HuH-7.5 (cell line): Measurements from ENCODE around the gene TNRC18.
"Not testable (repeated sequence)": the region's sequence is repeated elsewhere in the genome, so short reads cannot be mapped to it uniquely, and the experiment has no call there.

Source experiments
- DNase-seq: peaks from one replicate; pipeline ENCODE4 v3.0.0; 2011; ENCODE audit warnings: low spot score

The TNRC18 gene

DNA sequence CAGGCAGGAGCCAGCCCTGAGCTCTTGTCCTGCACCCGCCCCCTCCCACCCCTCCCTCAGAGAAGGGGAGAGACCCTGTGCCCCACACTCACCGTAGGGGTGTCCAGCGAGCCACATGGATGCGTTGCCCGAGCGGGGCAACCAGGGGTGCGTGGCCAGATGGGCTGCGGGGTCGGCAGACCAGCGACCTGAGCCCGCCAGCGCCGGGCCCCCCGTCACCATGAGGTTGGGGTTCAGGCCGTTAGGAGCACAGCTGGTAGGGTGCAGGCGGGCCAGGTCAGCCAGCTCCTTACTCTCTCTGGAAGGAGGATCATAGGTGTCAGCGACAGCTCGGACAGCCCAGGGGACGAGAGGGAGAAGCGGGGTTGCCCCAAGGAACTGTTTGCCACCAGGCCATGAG lies 46.4 kb downstream of the TNRC18 start:
- DNase-seq = no peak

DNA sequence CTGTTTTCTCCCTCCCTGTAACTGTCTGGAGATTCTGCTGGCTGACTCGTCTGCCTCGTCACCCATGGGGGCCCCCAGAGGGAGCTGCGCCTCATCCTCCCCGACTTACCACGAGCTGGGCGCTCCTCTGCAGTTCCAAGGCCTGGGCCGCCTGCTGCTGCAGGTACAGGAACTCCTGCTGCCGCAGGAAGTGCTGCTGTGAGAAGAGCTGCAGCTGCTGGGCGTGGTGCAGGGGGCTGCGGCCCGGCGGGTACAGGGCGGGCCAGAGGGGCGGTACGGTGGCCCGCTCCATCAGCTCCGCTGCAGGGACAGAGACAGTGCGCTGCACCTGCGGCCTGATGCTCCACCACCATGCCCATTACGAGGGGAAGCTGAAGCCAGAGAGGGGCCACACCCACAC lies 47.7 kb downstream of the TNRC18 start:
- DNase-seq = no peak

DNA sequence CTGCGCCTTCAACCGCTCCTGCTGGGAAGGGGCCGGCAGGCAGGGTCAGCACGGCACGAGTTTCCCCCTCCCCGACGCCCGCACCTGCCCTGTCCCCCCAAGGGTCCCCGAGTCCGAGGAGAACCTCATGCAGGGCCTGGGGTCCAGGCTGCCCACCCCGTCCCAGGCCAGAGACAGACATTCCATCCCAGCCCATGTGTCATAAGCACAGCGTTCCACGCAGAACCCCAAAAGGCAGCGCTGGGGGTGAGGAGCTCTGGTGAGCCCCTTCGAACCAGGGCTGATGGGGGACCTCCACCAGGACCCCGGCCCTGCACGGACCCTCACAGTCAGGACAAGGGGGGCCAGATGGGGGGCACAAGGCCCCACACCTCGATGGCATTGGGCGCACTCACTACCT lies 49.2 kb downstream of the TNRC18 start:
- no peak for DNase-seq

DNA sequence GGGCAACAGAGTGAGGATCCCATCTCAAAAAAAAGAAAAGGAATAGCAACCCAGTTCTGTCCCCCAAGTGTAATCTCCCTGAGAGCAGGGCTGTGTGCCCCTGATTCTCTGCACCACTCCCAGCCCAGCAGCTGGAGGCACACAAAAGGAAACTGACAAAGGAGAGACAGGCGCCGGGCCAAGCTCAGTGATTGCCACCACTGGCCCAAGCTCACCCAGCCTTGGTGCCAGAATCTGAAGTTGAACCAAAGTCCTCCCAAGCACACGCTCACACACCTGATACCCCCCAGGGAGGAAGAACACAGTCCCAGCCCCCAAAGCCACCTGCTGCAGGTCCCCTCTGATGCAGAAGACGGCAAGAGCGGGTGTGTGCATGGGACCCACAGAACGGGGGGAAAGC lies 50.3 kb downstream of the TNRC18 start:
- no peak for DNase-seq

DNA sequence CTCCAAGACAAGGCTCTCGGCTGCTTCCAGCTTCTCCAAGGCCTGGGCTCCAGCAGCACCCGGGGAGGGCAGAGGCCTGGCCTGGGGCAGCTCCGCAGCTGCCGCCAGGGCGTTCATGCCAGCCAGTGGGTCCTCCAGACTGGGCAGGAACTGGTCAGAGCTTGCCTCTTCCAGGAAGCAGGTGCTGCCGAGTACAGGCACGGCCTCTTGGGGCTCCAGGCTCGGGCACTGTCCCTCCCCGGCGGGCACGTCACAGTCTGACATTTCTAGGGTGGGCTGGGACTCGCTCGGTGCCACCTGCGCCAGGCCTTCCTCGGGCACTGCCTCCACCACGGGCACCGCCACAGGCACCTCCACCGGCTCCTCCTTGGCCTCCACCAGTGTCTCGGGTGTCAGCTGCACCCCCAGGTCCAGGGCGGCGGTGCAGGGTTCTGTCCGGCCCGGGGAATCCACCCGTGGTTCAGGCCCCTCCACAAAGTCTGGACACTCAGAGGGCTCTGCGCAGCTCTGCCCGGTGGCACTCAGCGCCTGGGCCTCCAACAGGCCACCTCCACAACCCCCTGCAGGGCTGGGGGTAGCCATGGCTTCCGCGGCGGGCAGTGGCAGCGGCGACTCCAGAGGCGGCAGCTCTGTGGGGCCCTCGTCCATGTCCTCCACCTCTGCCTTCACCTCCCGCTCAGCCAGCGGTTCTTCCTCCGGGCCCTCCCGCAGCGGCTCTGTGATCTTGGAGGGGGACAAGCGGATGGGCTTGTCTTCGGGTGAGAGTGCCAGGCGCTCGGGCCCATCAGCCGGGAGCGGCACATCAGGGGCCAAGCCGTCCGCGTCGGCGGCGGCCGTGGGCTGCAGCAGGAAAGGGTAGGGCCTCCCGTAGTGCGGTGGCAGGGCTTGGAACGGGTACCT lies 52.9 kb downstream of the TNRC18 start:
- no peak for DNase-seq

DNA sequence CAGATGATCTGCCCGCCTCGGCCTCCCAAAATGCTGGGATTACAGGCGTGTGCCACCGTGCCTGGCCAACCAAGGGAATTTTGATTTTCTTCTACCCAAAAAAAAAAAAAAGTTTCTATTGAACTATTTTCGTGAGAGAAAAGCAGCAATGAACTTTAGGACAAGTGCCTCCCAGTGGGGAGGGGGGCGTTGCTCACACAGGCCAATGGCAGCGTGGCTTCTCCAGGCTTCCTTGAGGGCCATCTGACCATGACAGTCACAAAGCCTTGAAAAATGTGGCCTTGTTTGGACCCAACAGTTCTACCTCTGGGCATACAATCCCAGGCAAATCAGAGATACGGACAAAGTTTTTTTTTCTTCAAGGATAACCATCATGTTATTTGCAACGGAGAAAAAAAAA lies 56.0 kb downstream of the TNRC18 start:
- DNase-seq = no peak

DNA sequence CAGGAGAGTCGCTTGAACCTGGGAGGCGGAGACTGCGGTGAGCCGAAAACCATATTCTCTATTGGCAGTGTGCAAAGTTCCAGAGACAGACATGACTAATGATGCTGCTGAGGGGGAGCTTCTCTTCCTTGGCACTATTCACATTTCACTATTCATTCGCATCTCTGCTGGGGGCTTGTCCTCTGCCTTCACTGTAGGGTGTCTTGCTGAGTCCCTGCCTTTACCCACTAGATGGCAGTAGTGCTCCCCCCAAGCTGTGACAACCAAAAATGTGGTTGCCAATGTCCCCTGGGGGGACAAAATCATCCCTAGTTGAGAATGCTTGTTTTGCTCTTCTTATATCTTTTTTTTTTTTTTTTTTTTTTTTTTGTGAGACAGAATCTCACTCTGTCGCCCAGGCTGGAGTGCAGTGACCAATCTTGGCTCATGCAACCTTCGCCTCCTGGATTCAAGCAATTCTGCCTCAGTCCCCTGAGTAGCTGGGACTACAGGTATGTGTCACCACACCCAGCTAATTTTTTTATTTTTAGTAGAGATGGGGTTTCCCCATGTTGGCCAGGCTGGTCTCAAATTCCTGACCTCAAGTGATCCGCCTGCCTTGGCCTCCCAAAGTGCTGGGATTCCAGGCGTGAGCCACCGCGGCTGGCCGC lies 57.5 kb downstream of the TNRC18 start:
- DNase-seq = peak; percentile 98

DNA sequence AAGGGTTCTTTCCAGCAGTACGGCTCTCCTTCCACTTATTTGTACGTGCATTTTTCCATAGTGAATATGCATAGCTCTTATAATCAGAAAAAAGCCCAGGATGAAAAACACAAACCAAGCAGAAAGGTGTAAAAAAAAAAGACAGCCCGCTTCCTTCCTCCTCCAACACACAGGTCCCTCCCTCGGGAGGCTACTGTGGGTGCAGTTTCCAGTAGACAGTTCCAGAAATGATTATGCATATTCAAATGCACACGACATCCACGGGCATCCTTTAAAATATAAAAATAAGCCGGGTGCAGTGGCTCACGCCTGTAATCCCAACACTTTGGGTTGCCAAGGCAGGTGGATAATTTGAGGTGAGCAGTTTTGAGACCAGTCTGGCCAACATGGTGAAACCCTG lies 59.9 kb downstream of the TNRC18 start:
- DNase-seq = no peak

DNA sequence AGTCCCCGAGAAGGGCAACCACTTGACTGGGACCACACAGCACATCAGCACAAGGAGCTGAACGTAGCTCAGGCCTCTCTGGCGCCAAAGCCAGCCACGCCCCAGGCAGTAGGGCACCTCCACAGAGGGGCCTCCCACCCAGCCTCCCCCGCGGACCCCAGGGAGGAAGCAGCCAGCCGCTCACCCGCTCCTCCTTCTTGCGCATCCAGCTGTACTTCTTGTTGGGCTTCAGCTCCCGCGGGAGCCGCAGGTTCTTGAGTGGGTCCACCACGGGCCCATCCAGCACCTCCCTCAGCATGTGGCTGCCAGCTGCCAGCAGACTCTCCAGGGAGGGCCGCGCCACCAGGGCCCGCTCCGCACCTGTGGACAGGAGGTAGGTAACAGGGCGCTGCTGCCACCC lies 61.2 kb downstream of the TNRC18 start:
- DNase-seq = no peak

DNA sequence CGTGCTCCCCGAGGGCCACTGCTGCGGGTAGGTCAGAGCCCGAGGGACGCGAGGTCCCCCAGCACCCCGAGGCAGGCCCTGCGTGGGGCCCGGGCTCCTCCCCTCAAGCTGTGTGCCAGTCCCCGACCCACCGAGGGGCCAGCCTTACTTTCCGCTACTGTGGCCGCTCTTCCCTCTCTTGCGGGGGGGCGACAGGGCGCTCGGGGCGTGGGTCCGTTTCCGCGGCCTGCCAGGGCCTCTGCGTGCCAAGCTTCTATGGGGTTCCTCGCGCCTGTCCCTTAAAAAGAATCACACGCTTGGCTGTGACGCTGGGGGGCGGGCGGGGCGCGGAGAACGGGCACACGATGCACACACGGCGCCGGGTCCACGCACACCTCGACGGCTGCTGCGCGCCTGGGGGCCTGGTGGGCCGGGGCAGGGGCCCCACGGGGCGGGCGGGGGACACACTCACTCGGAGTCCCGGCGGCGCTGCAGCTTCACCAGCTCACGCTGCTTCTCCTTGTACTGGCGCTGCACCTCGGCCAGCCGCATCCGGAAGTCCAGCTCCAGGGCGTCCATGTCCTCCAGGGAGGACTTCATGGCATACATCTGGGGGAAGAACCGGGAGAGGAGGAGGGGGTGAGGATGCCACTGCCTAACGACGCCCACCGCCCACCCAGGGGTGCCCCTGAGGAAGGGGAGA lies 62.0 kb downstream of the TNRC18 start:
- DNase-seq = no peak

DNA sequence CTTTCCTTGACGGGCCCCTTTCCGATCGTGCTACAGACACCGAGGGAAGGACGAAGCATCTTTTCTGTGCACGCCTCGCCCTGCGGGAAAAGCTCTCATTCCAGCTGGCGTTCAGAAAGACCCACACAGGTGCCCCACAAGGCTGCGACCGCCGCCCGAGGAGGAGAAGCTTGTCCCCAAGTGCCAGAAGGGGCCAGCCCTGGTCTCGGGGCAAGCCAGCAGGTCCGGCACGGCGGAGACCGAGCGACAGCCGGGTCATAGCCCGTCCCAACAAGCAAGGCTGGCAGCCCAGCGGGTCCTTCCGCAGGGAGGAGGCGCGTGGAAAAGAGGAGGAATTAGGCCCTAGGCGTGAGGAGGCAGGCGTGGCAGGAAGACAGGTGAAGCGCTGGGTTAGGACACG lies 62.7 kb downstream of the TNRC18 start:
- no peak for DNase-seq

DNA sequence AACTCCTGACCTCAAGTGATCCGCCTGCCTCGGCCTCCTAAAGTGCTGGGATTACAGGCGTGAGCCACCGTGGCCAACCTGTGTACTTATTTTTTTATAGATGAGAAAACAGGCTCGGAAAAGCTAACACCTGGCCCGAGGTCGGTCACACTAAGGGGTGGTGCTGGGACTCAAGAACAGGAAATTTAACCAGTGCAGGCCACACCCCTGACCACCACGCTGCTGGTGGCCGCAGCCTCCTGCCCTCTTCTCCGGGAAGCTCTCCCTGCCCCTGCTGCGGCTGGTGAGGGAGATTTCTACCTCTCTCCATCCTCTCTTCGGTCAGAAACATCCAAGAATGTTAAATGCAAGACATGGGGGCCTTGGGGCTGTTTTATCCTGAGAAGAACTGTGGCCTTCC lies 63.2 kb downstream of the TNRC18 start:
- DNase-seq = no peak

DNA sequence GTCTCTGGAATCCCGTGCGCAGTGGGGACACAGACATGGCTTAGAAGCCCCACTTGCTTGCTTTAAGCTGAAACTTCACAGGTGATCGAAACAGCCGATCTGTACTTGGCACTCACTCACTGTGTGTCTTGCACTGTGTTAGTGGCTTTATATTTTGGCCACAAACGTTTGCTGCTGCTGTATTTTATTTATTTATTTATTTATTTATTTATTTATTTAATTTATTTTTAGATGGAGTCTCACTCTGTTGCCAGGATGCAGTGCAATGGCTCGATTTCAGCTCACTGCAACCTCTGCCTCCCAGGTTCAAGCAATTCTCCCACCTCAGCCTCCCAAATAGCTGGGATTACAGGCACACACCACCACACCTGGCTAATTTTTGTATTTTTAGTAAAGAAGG lies 63.6 kb downstream of the TNRC18 start:
- DNase-seq = not testable (repeated sequence)

DNA sequence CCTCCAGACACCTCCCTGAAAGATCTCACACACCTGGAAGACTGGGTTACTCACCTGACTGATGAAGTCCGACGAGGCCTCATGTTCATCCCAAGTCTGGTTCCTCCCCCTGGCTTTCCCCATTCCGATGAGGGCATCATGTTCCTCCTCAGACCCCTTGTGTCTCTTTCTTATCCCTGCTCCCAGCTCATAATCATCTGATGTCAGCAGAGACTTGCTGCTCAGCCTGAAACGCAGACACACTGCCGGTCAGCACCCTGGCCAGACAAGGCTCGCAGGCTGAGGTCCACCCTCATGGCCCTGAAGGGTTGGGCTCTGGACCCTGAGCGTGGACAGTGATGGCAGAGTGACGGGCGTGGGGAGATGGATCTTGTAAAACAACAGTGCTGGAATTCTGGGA lies 64.3 kb downstream of the TNRC18 start:
- DNase-seq = no peak

DNA sequence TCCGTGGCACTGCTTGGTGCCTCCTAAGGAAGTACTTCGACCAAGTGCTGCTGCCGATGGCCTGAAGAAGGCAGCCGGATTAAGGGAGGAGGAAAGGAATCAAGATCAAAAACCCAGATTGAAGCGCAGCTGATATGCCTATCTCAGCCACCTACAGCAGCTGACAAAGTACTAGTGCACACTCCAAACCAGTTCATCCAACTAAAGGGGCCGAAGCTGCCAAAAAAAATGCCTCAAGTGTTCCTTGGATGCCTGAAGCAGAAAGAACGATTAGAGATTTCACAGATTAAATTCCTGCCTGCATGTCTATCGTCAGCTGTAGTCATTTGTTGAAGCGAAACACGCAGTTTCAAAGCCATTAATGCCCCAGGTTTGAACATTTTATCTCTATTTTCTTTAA lies 65.7 kb downstream of the TNRC18 start:
- no peak for DNase-seq

DNA sequence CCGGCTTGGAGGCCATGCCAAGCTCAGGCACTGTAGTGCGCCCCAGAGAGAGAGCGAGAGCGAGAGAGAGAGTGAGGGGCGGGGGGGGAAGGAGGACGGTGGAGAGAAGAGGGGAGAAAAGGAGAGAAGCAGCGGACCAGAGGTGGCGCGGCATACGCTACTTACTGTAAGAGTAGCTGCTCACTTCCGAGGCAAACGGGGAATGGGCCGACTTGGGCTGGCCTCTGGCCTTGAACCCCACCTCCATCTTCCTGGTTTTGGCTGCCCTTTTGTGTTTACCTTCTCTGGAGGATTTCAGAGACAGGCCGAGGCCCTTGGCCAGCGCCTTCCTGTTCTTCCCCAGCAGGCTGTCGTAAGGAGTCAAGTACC lies 66.9 kb downstream of the TNRC18 start:
- no peak for DNase-seq

DNA sequence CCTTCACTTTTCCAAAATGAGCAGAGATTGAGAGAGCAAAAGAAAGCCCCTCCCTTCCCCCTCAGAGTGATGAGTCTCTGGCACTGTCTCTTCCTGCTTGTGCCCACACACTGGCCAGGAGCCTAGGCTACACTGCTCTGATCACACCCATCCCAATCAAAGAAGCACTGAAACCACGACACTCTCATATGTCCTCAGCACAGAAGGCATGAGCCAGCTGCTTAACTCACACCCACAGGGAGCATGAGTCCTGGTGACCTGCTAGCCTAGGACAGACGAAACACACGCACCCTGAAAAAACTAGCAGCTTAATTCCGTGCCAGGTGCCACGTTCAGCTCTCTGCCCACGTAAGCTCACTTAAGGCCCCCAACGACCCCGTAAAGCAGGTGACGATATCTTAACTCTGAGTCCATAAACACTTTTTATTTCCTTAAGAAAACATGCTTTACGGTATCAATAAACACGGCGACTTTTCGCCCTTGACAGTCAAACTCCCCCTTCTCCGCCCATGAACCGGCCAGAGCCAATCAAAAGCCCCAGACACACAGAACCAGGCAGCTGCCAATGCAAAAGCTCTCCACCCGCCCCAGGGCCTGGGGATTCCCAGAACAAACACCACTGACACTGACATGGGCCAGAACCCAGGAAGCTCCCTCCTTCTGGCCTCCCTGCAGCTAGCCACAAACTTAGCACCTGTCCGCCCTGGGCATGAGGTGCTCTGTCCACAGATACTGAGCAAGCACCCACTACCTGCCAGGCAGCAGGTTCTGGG lies 69.0 kb downstream of the TNRC18 start:
- DNase-seq = no peak

DNA sequence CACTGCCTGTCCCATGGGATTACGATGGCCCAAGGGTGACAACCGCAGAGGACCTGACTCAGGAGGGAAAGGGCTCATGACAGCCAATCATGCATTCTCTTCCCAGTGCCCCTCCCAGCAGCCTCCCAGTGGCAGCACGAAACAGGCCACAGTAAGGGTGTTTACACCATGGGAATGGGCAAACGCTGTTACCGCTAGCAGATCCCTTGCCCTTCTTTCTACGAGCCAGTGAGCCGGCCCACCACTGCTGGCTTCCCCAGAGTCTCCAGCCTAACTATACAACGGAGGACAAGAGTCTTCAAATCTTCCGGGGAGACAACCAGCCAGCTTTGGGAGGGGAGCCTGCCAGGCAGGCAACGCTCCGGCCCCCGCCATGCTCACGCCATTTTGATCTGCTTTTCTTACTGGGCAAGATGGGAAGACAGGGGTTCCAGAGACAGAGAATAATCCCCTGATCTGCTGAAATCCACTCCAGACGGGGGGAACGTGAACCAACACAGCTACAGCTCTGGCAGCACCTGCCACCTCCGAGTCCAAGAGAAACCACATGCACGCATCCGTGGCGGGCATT lies 71.1 kb downstream of the TNRC18 start:
- DNase-seq = no peak

DNA sequence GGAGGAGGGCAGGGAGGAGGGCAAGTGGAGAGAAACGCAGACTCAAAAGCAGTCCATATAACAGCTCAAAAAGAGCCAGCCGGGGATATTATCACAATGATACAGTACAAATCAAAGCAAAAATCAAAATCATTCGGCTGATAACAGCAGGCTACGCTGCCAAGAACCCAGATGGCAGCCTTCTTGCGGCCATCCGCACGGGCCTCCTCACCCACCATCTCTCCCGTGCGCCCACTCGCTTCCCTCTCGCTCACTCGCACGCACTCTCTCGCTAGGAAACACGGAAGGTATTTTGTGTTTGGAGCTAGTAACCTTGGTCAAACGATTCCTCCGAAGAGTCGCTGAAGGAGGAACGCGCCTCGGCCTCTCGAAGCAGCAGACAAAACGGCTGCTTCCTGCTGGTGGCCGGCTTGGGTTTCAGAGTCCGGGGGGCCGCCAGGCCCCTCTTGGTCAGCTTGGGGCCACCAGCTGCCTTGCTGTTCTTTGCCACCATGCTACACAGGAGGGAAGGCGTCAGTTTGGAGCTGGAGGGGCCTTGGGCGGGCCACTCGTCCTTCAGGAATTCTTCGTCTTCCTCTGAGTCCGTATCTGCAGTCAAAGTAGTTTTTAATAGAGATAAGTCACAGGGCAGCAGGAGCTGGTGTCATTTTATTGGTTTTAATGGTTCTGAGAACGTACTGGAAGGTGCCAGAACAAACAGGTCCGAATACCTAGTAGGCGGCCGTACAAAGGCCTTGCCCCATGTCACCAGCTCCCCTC lies 71.9 kb downstream of the TNRC18 start:
- no peak for DNase-seq

DNA sequence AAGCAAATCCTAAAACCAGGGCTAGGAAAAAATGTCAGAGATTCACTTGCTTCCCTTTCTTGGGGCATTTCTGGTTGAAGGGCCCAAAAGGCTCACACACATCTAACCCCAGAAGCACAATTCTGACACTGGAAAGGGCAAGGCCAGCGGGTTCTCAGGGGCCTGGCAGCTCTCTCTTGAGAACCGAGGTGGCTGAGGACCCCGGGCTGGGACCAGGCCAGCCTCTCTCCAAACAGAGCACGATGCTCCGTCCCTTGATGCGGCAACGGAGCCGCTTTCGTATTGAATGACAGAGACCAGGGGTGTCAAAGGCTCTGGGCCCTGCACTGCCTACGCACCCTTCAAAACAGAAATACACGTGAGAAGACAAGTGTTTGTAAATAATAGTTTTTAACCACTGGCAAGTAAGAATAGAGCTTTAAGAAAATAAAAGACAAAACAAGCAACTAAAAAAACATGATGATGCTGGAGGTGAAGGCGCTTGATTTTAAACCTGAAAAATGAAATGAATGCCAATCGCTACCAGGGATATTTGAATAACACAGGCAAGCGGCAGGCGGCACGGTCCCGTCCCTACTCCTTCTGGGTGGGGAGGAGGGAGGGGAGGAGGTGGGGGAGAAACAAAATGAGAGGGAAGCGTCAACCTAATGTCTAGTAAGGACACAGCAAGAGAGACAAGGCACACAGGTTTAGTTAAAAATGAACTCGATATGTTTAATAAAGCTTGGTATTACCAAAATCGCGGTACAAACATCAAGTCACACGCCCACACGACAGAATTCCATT lies 72.8 kb downstream of the TNRC18 start:
- DNase-seq = no peak

DNA sequence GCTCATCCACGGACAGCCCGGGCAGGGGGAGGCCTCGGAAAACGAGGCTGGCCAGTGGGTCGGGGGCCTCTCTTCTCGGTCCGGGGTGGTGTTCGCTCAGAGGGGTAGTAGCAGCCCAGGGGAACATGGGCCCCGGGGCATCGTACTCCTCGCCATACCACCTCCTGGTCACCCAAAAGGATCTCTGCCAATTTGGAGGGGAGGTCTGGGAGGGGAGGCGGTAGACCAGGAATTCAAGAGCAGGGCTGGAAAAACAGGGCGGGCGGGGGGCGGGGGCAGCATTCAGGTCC lies 73.5 kb downstream of the TNRC18 start:
- no peak for DNase-seq
